BE2C (cell line): Measurements from ENCODE around the gene ZNF560.

ENCODE experiments used
- DNase-seq: peaks from one replicate; pipeline ENCODE4 v3.0.0-alpha.2; 2020
- H3K27me3 ChIP-seq: fragments of 250-450 bp; sonication (Bioruptor Pico); 2 replicates; pipeline ENCODE4 v1.5.1; 2020; ENCODE audit warnings: mild to moderate bottlenecking
- H3K36me3 ChIP-seq: fragments of 250-450 bp; sonication (Bioruptor Pico); 2 replicates; pipeline ENCODE4 v1.5.1; 2020; ENCODE audit warnings: mild to moderate bottlenecking
- H3K4me1 ChIP-seq: fragments of 250-450 bp; sonication (Bioruptor Pico); 2 replicates; pipeline ENCODE4 v1.5.1; 2020
- H3K4me3 ChIP-seq: 2 replicates; pipeline ENCODE4 v1.5.1; 2011; ENCODE audit warnings: low read depth, low read length
- H3K9me3 ChIP-seq: fragments of 250-450 bp; sonication (Bioruptor Pico); 2 replicates; pipeline ENCODE4 v1.5.1; 2020
- CTCF ChIP-seq: IDR thresholded peaks from 2 replicates; pipeline ENCODE4 v1.5.1; 2012; ENCODE audit warnings: mild to moderate bottlenecking, low read depth, low read length

ZNF560 gene

GRCh38 chr19:9453953-9454352, 44.5 kb downstream of the ZNF560 start:
- no peak overlapping the region for H3K4me3 ChIP-seq
- no peak for DNase-seq
- no peaks in the 10 kb centered on the region for H3K4me1 ChIP-seq
- H3K9me3 ChIP-seq = no peaks in the 10 kb centered on the region; the same call in 1 of the 2 replicates
- no peaks in the 10 kb centered on the region for H3K27me3 ChIP-seq
- H3K36me3 ChIP-seq = no peaks in the 10 kb centered on the region
- TF ChIP-seq CTCF = no peak

GRCh38 chr19:9445037-9445436, 53.4 kb downstream of the ZNF560 start:
- Histone ChIP-seq H3K36me3 (no peaks in the 10 kb centered on the region), H3K9me3 (no peaks in the 10 kb centered on the region), H3K27me3 (no peaks in the 10 kb centered on the region), H3K4me1 (no peaks in the 10 kb centered on the region), H3K4me3 (no peak overlapping the region)
- DNase-seq = no peak
- no peak for TF ChIP-seq CTCF

GRCh38 chr19:9436358-9436757, 62.1 kb downstream of the ZNF560 start:
- no peak for DNase-seq
- no peaks in the 10 kb centered on the region for H3K4me1 ChIP-seq
- TF ChIP-seq CTCF = no peak
- H3K9me3 ChIP-seq = no peaks in the 10 kb centered on the region
- no peaks in the 10 kb centered on the region for H3K27me3 ChIP-seq
- H3K4me3 ChIP-seq = peak overlapping the region; percentile 92; the same call in 1 of the 2 replicates
- H3K36me3 ChIP-seq = peaks cover 20% of the 10 kb centered on the region

- Histone ChIP-seq H3K4me3 (peak within 1 kb of the TSS; percentile 92), H3K36me3 (peaks cover 22% of the 10 kb centered on the region)
- peak; percentile 60 for TF ChIP-seq CTCF
Observed at GRCh38 chr19:9435279-9436268, 62.8 kb downstream of the ZNF560 start, which contains the start of gene ZNF266. TSS of gene ZNF266 (minus strand) at chr19:9435573. CDS start at chr19:9420089, 15,484 bp downstream.

GRCh38 chr19:9431475-9431874, 66.9 kb downstream of the ZNF560 start:
- H3K4me3 ChIP-seq = no peak overlapping the region
- TF ChIP-seq CTCF = peak; percentile 68
- H3K9me3 ChIP-seq = no peaks in the 10 kb centered on the region
- peaks cover 22% of the 10 kb centered on the region for H3K36me3 ChIP-seq
- peak; percentile 55 for DNase-seq
- no peaks in the 10 kb centered on the region for H3K4me1 ChIP-seq
- no peaks in the 10 kb centered on the region for H3K27me3 ChIP-seq

More at GRCh38 chr19:9435279-9436268, 62.8 kb downstream of the ZNF560 start, which contains the start of gene ZNF266:
- peak; percentile 92 for DNase-seq
- Histone ChIP-seq H3K9me3 (no peaks in the 10 kb centered on the region), H3K27me3 (no peaks in the 10 kb centered on the region), H3K4me1 (no peaks in the 10 kb centered on the region)

- TF ChIP-seq CTCF = no peak
- H3K4me3 ChIP-seq = no peak overlapping the region
- no peak for DNase-seq
Observed at GRCh38 chr19:9430444-9430843, 68.0 kb downstream of the ZNF560 start.

More at GRCh38 chr19:9430444-9430843, 68.0 kb downstream of the ZNF560 start:
- H3K27me3 ChIP-seq = no peaks in the 10 kb centered on the region
- H3K36me3 ChIP-seq = peaks cover 25% of the 10 kb centered on the region
- no peaks in the 10 kb centered on the region for H3K4me1 ChIP-seq
- H3K9me3 ChIP-seq = no peaks in the 10 kb centered on the region
